Cardiac fibroblast (primary cell): ENCODE data around the gene LRMDA.
A peak's percentile ranks its signal among the peaks of the same experiment; 100 is the strongest.

ENCODE experiments used
- DNase-seq, 2 donors: peaks; one replicate each; pipeline versions ENCODE4 v3.0.0 to v3.0.0-alpha.2; 2010; ENCODE audit warnings: low read depth in 2 of 2
- H3K4me3 ChIP-seq, 2 donors: replicated peaks in 1 of 2; 1 replicate in 1 of 2; 2 replicates in 1 of 2; pipeline ENCODE4 v1.5.1; 2011; ENCODE audit warnings: low read depth in 2 of 2, low read length in 2 of 2, mild to moderate bottlenecking in 2 of 2, moderate library complexity in 1 of 2
- CTCF ChIP-seq: IDR thresholded peaks from one replicate; pipeline ENCODE4 v1.5.1; 2011; ENCODE audit warnings: low read depth, mild to moderate bottlenecking, low read length, inconsistent platforms

The LRMDA gene

GRCh38 chr10:75430000-75430763 is 1.2 kb upstream of the LRMDA start:
- H3K4me3 ChIP-seq = no peak overlapping the region
- DNase-seq = peak; percentile 6 to 26

GRCh38 chr10:75432176-75432575 is 752 bp downstream of the LRMDA start:
- DNase-seq = no peak
- H3K4me3 ChIP-seq = no peak overlapping the region
- TF ChIP-seq CTCF = no peak

More at GRCh38 chr10:75430000-75430763, 1.2 kb upstream of the LRMDA start:
- TF ChIP-seq CTCF = no peak

GRCh38 chr10:75432763-75433162 is 1.3 kb downstream of the LRMDA start:
- TF ChIP-seq CTCF = no peak
- DNase-seq = no peak
- no peak overlapping the region for H3K4me3 ChIP-seq

DNA sequence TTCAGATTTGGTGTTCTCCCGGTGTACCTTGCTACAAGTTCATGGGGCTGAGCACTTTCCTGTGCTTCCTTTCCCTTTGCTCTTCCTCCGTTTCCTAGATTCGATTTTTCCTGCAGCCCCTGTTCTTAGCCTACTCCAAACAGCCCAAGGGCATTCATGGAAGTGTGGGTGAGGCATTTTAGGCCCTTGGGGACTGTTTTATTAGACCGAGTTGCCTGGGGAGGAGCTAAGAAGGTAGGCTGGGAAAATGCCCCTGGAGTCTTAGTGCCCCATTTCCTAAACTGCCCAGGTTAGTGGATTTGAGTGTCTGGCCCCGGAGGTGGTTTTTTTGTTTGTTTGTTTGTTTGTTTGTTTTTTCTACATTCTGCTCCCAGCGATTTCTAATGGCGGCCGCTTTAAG is 1.8 kb downstream of the LRMDA start:
- no peak for DNase-seq
- no peak for TF ChIP-seq CTCF
- H3K4me3 ChIP-seq = no peak overlapping the region

DNA sequence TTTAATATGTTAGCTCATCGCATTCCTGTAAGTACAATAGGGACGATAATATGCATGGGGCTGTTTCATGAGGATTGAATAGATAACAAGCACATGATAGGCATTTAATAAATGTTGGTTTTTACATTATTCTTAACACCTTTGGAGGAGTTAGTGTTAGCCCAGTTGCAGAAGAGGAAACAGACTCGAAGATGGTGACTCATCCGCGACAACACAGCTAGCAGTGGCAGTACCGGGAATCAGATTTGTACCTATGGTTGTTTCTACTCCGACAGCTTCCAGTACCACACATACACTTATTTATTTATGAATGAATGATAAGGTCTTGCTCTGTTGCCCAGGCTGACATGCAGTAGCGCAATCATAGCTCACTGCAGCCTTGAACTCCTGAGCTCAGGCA is 2.9 kb downstream of the LRMDA start:
- TF ChIP-seq CTCF = no peak
- H3K4me3 ChIP-seq = no peak overlapping the region
- DNase-seq = no peak

- DNase-seq = no peak
- TF ChIP-seq CTCF = no peak
- no peak overlapping the region for H3K4me3 ChIP-seq
These were observed 3.9 kb downstream of the LRMDA start for GRCh38 chr10:75435291-75435690.

GRCh38 chr10:75436896-75437295 is 5.5 kb downstream of the LRMDA start:
- DNase-seq = no peak
- no peak overlapping the region for H3K4me3 ChIP-seq
- TF ChIP-seq CTCF = no peak
